ENCODE data around the gene COL5A2.

GRCh38 chr2:189097934-189098333, 81.6 kb downstream of the COL5A2 start:
- TF ChIP-seq POLR2AphosphoS5 (IDR thresholded peaks at IDR 0.05) (no peak), POLR2A (IDR thresholded peaks at IDR 0.05) (no peak)

Measured in upper lobe of left lung (tissue), 4 donors.